Neural progenitor cell (in vitro differentiated cells): ENCODE measurements around the gene NEIL1.
"Not testable (repeated sequence)": the region's sequence is repeated elsewhere in the genome, so short reads cannot be mapped to it uniquely, and the experiment has no call there.

Experiments
- EZH2 ChIP-seq: fragments of 200-600 bp; sonication (generic); IDR thresholded peaks from 2 replicates; pipeline ENCODE4 v1.6.1; 2017; ENCODE audit warnings: antibody characterized with exemption, mild to moderate bottlenecking, moderate library complexity
- TF ChIP-seq, protein P1 (sequence below): fragments of 200-600 bp; sonication (generic); IDR thresholded peaks from 2 replicates; pipeline ENCODE4 v1.5.1; 2017; ENCODE audit warnings: antibody characterized with exemption, mild to moderate bottlenecking

DNA sequence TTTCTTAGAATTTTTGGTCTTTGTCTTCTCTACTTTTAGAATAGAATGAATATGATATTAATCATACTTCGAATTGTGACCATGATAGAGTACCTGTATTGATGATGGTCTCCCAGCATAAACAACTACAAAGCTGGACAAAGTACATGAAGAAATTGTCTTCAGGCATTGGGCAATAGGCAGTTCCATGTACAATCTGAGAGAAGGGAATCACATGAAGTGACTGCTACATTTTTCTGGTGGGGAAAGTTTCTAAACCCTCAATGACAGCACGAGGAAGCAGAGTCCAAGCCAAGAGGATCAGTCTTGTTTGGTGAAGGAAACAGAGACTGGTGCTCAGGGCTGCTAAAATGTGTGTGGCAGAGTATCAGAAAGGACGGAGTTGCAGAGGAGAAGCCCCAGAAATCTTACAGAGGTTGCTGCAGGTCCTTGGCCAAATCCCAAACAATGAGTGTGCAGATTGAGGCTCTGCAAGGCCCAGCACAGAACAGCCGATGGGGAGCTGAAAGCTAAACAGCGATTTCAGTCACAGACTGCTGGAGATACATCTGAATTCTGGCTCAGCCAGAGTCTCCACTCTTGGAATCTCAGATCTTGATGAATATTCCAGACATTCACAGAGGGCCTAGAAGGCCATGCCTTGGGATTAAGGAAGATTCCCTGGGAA lies 27.5 kb upstream of the NEIL1 start:
- TF ChIP-seq, protein P1, sequence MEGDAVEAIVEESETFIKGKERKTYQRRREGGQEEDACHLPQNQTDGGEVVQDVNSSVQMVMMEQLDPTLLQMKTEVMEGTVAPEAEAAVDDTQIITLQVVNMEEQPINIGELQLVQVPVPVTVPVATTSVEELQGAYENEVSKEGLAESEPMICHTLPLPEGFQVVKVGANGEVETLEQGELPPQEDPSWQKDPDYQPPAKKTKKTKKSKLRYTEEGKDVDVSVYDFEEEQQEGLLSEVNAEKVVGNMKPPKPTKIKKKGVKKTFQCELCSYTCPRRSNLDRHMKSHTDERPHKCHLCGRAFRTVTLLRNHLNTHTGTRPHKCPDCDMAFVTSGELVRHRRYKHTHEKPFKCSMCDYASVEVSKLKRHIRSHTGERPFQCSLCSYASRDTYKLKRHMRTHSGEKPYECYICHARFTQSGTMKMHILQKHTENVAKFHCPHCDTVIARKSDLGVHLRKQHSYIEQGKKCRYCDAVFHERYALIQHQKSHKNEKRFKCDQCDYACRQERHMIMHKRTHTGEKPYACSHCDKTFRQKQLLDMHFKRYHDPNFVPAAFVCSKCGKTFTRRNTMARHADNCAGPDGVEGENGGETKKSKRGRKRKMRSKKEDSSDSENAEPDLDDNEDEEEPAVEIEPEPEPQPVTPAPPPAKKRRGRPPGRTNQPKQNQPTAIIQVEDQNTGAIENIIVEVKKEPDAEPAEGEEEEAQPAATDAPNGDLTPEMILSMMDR, result not testable (repeated sequence)
- TF ChIP-seq EZH2, result not testable (repeated sequence)
